MCF 10A (cell line): ENCODE results near the gene DIPK1A. TPM values are rescaled to one million over a fixed set of nuclear protein-coding genes. Genes with fewer than 3 reads are reported as not detected.

Source experiments
- BruUV-seq: library from RNA; stranded (reverse); fragments of 400-500 nt; replicated peaks from 2 replicates; lab custom pipeline; 2021; lab: Mats Ljungman, UMichigan
- CTCF ChIA-PET: fragments of 300-600 bp; sonication (Branson Sonifier 250); formaldehyde crosslinking; extraction: SDS; loops from one replicate; lab custom pipeline; 2021; ENCODE audit warnings: antibody characterized with exemption, inconsistent platforms; lab: Yijun Ruan, JAX
- POLR2A ChIA-PET: fragments of 300-600, 350-650 bp; sonication (Branson Sonifier 250); formaldehyde crosslinking; extraction: SDS; loops from one replicate; lab custom pipeline; 2020; ENCODE audit warnings: antibody characterized with exemption, inconsistent platforms; lab: Yijun Ruan, JAX
- DNase-seq: peaks from one replicate; pipeline ENCODE4 v3.0.0-alpha.2; 2018; ENCODE audit not compliant: unreplicated experiment
- H3K27ac Mint-ChIP-seq: one replicate; pipeline ENCODE4 v1.8.0; 2022; ENCODE audit warnings: mild to moderate bottlenecking, low read depth, mixed read lengths; ENCODE audit not compliant: unreplicated experiment
- H3K27me3 Mint-ChIP-seq: one replicate; pipeline ENCODE4 v1.8.0; 2022; ENCODE audit warnings: mixed read lengths; ENCODE audit not compliant: insufficient read depth, unreplicated experiment
- H3K36me3 Mint-ChIP-seq: one replicate; pipeline ENCODE4 v1.8.0; 2022; ENCODE audit warnings: mild to moderate bottlenecking, moderate library complexity, mixed read lengths; ENCODE audit not compliant: insufficient read depth, unreplicated experiment
- H3K4me1 Mint-ChIP-seq: one replicate; pipeline ENCODE4 v1.8.0; 2022; ENCODE audit warnings: mixed read lengths; ENCODE audit not compliant: insufficient read depth, unreplicated experiment
- H3K4me3 Mint-ChIP-seq: one replicate; pipeline ENCODE4 v1.8.0; 2022; ENCODE audit warnings: mild to moderate bottlenecking, moderate library complexity, mixed read lengths; ENCODE audit not compliant: unreplicated experiment
- H3K9me3 Mint-ChIP-seq: one replicate; pipeline ENCODE4 v1.8.0; 2022; ENCODE audit warnings: mixed read lengths; ENCODE audit not compliant: unreplicated experiment
- intact Hi-C: fragments of 100-400 bp; cut with micrococcal nuclease; formaldehyde crosslinking; loops from 2 replicates; pipeline ENCODE4 v1.14.1; 2022
- total RNA-seq: library from RNA; stranded (reverse); gene quantifications from 2 replicates; pipeline ENCODE4 v1.2.3, GENCODE V29; 2022
- TF ChIP-seq, protein P1 (sequence below): fragments of 200-600 bp; IDR thresholded peaks from one replicate; pipeline ENCODE4 v1.8.0; 2022; ENCODE audit warnings: antibody characterized with exemption, mild to moderate bottlenecking; ENCODE audit not compliant: unreplicated experiment

The DIPK1A gene
- total RNA-seq, 1 experiment from 2014 or later, result 3.8 TPM

- POLR2A ChIA-PET, result interaction anchor here (0.6 to 2.0 kb wide), 4 partner anchors 12 to 94 kb away, joined by 3 to 7 read pairs (median 3); partner anchors contain the start of gene EVI5
- intact Hi-C loops, result no loop called here
- DNase-seq, result no peak
- no TSS peak for BruUV-seq
- Mint-ChIP-seq H3K9me3 (no peaks in the 10 kb centered on the region), H3K27me3 (no peaks in the 10 kb centered on the region), H3K4me3 (no peak overlapping the region), H3K27ac (no peak overlapping the region), H3K36me3 (no peaks in the 10 kb centered on the region), H3K4me1 (peaks cover 18% of the 10 kb centered on the region)
- CTCF ChIA-PET, result interaction anchor here (0.5 to 0.6 kb wide), 2 partner anchors 13 to 23 kb away, joined by 3 to 4 read pairs; partner anchors contain the start of gene RPL5
- TF ChIP-seq, protein P1, sequence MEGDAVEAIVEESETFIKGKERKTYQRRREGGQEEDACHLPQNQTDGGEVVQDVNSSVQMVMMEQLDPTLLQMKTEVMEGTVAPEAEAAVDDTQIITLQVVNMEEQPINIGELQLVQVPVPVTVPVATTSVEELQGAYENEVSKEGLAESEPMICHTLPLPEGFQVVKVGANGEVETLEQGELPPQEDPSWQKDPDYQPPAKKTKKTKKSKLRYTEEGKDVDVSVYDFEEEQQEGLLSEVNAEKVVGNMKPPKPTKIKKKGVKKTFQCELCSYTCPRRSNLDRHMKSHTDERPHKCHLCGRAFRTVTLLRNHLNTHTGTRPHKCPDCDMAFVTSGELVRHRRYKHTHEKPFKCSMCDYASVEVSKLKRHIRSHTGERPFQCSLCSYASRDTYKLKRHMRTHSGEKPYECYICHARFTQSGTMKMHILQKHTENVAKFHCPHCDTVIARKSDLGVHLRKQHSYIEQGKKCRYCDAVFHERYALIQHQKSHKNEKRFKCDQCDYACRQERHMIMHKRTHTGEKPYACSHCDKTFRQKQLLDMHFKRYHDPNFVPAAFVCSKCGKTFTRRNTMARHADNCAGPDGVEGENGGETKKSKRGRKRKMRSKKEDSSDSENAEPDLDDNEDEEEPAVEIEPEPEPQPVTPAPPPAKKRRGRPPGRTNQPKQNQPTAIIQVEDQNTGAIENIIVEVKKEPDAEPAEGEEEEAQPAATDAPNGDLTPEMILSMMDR, result no peak
These were observed 152.9 kb downstream of the DIPK1A start for GRCh38 chr1:92808381-92808780.

- no peak overlapping the region for H3K27ac Mint-ChIP-seq
- no peaks in the 10 kb centered on the region for H3K36me3 Mint-ChIP-seq
- peaks cover 18% of the 10 kb centered on the region for H3K4me1 Mint-ChIP-seq
- no TSS peak for BruUV-seq
- TF ChIP-seq, protein P1, result no peak
- intact Hi-C loops, result no loop called here
- H3K9me3 Mint-ChIP-seq, result no peaks in the 10 kb centered on the region
- ChIA-PET POLR2A (interaction anchor here (1.9 to 2.0 kb wide), 2 partner anchors 19 to 27 kb away, joined by 10 to 14 read pairs; partner anchors contain the start of gene RPL5), CTCF (no interaction called here)
- no peaks in the 10 kb centered on the region for H3K27me3 Mint-ChIP-seq
- no peak overlapping the region for H3K4me3 Mint-ChIP-seq
- DNase-seq, result no peak
These were observed 156.0 kb downstream of the DIPK1A start for GRCh38 chr1:92805216-92805615.

- Mint-ChIP-seq H3K9me3 (no peaks in the 10 kb centered on the region), H3K27ac (no peak overlapping the region), H3K4me1 (peaks cover 18% of the 10 kb centered on the region), H3K27me3 (no peaks in the 10 kb centered on the region), H3K4me3 (no peak overlapping the region), H3K36me3 (no peaks in the 10 kb centered on the region)
- intact Hi-C loops, result no loop called here
- TF ChIP-seq, protein P1, result no peak
- ChIA-PET POLR2A (interaction anchor here (1.9 to 2.0 kb wide), 2 partner anchors 18 to 27 kb away, joined by 10 to 14 read pairs; partner anchors contain the start of gene RPL5), CTCF (interaction anchor here (0.5 kb wide), 1 partner anchor 58 kb away, joined by 3 read pairs; no protein-coding TSS in a partner anchor)
- peak; percentile 77 for DNase-seq
- BruUV-seq, result TSS peak; percentile 76
These were observed 156.5 kb downstream of the DIPK1A start for GRCh38 chr1:92804721-92805201.

DNA sequence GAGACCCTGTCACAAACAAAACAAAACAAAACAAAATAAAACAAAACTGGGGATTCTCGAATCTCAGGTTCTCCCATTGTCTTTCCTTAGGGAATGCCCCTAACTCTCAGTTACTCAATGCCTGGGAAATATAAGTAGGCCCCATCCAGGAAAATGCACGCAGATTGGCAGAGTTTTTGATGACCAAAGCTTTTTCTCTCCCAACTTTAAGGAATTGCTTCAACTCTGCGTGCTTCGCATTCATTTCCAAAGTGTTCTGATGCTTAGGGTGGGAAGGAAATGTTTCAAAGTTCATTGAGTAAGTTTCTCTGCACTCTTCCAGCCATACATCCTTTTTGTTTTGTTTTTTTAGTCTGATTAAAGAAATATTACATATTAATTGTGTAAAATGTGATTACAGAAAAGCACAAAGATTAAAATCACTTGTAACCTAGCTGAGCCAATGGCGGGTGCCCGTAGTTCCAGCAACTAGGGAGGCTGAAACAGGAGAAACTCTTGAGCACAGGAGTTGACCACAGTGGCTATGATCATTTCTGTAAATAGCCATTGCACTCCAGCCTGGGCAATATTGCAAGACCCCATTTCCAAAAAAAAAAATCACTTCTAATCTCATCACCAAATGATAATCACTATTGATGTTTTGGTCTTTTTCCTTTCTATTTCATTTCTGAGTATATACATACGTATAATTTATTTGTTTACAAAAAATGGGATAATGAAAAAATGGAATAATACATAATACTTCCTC lies 157.9 kb downstream of the DIPK1A start:
- ChIA-PET CTCF (interaction anchor here (0.6 kb wide), 1 partner anchor 939 kb away, joined by 3 read pairs; no protein-coding TSS in a partner anchor), POLR2A (interaction anchor here (1.9 to 2.0 kb wide), 2 partner anchors 17 to 29 kb away, joined by 10 to 14 read pairs; partner anchors contain the start of gene RPL5)
- intact Hi-C loops, result no loop called here
- no peak overlapping the region for H3K27ac Mint-ChIP-seq
- no peaks in the 10 kb centered on the region for H3K27me3 Mint-ChIP-seq
- no peaks in the 10 kb centered on the region for H3K36me3 Mint-ChIP-seq
- no peaks in the 10 kb centered on the region for H3K9me3 Mint-ChIP-seq
- no TSS peak for BruUV-seq
- TF ChIP-seq, protein P1, result no peak
- no peak overlapping the region for H3K4me3 Mint-ChIP-seq
- peaks cover 18% of the 10 kb centered on the region for H3K4me1 Mint-ChIP-seq
- no peak for DNase-seq
